ENCODE measurements around the gene ECHS1.
A peak's percentile ranks its signal among the peaks of the same experiment; 100 is the strongest.

Gene ECHS1

DNA sequence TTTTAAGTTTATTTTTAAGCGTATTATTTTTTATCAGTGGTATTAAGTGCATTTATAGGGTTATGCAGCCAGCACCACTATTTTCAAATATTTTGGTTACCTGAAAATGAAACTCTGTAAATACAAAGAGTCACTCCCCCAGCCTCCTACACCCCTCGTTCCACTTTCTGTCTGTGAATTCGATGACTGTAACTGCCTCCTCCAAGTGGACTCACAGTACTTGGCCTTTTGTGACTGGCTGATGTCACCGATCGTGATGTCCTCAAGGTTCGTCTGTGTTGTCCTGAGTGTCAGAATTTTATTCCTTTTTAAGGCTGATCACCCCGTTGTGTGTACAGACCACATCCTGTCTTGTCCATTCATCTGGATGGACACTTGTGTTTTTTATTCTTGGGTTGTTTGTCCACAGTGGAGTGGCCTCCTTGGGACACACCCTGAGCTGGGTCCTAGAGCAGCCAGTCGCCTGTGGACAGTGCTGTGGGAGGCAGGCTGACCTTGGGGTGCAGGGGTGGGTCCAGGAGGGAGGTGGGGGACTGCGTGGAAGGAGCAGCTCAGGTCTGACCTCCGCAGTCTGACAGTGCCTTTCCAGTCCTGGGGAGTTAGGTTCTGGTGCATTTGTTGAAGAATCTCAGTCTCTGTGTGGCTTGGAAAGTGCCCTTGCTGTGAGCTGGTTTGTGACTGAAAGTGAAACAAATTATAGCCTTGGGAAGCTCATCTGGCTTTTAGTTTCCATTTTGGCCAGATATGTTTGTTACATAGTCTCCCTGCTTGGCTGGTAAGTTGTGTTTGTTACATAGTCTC is 27.7 kb upstream of the ECHS1 start:
- TF ChIP-seq, protein P1, sequence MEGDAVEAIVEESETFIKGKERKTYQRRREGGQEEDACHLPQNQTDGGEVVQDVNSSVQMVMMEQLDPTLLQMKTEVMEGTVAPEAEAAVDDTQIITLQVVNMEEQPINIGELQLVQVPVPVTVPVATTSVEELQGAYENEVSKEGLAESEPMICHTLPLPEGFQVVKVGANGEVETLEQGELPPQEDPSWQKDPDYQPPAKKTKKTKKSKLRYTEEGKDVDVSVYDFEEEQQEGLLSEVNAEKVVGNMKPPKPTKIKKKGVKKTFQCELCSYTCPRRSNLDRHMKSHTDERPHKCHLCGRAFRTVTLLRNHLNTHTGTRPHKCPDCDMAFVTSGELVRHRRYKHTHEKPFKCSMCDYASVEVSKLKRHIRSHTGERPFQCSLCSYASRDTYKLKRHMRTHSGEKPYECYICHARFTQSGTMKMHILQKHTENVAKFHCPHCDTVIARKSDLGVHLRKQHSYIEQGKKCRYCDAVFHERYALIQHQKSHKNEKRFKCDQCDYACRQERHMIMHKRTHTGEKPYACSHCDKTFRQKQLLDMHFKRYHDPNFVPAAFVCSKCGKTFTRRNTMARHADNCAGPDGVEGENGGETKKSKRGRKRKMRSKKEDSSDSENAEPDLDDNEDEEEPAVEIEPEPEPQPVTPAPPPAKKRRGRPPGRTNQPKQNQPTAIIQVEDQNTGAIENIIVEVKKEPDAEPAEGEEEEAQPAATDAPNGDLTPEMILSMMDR (IDR thresholded peaks at IDR 0.05; ENCODE audit: control extremely low read depth, extremely low read depth, low read depth, missing control alignments): no peak
- CTCF ChIA-PET: interaction anchor here (0.8 to 1.6 kb wide), 4 partner anchors 12 to 71 kb away, joined by 3 to 6 read pairs (median 4); no protein-coding TSS in a partner anchor
- POLR2A ChIA-PET: no interaction called here
- peak; percentile 64 for DNase-seq (ENCODE audit: extremely low spot score)

DNA sequence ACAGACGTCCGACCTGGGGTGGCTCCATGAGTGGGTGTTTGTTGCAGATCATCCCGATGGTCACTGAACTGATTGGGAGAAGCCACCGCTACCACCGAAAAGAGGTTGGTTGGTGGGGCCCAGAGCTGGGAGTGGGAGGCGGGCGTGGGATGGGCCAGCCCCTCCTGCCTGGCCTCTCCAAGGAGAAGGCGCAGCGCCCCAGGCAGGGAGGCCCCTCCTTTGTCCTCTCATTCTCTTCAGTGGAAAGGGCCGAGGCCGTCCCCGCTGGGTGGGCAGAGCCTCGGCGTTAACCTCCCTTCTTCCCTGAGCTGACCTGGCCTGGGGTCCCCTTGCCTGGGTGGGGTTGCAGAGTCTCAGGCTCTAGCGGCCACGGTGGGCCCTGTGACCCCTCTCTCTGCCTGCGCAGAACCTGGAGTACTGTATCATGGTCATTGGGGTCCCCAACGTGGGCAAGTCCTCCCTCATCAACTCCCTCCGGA is 26.0 kb upstream of the ECHS1 start:
- CTCF ChIA-PET: interaction anchor here (1.0 to 1.2 kb wide), 2 partner anchors 8 to 22 kb away, joined by 3 read pairs; no protein-coding TSS in a partner anchor
- TF ChIP-seq, protein P1 (IDR thresholded peaks at IDR 0.05; ENCODE audit: control extremely low read depth, extremely low read depth, low read depth, missing control alignments): no peak

DNA sequence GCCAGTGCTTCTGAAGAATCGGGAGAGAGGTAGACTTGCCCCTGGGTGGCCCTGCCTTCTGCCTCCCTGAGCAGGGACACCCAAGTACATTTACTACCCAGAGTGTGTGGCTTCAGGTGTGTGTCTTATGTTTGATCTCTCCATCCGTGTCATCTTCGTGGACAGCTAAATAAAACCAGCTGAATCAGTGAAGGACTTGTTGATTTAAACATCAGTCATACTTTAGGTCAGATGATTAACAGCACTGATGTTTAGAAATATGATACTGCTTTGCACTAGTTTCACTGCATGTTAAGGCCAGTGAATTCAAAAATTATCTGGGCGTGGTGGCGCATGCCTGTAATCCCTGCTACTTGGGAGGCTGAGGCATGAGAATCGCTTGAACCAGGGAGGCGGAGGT is 24.8 kb upstream of the ECHS1 start:
- POLR2A ChIA-PET: no interaction called here
- TF ChIP-seq, protein P1 (IDR thresholded peaks at IDR 0.05; ENCODE audit: control extremely low read depth, extremely low read depth, low read depth, missing control alignments): no peak
- CTCF ChIA-PET: interaction anchor here (1.0 kb wide), 1 partner anchor 21 kb away, joined by 3 read pairs; no protein-coding TSS in a partner anchor
- DNase-seq (ENCODE audit: extremely low spot score): no peak

More for the DNA sequence above, 26.0 kb upstream of the ECHS1 start:
- DNase-seq (ENCODE audit: extremely low spot score): no peak
- POLR2A ChIA-PET: no interaction called here

DNA sequence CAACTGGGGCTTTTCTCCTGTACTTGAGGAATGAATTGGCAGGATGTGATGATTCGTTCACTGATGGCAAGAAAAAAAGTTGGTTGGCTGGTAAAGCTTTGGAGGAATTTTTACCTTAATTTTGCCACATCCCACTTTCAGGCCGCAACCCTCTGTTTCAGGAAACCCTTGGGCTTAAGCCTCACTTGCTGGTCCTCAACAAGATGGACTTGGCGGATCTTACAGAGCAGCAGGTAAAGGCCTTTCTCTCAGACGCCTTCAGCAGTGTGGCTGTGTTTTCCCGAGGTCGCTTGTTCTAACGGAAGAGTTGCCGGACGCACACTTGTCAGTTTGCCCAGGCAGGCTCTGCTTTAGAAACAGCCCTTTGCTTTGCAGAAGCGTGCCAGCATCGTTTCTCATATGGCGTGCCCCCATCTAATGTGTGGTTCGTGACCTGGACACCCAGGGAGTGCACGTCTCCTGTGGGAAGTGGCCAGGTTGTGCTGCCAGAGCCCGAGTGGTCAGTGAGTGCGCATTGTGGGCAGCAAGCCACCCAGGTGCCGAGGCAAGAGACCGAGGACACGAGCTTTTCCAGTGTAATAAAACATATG is 23.0 kb upstream of the ECHS1 start:
- CTCF ChIA-PET: no interaction called here
- no peak for DNase-seq (ENCODE audit: extremely low spot score)
- TF ChIP-seq, protein P1 (IDR thresholded peaks at IDR 0.05; ENCODE audit: control extremely low read depth, extremely low read depth, low read depth, missing control alignments): no peak
- POLR2A ChIA-PET: no interaction called here

DNA sequence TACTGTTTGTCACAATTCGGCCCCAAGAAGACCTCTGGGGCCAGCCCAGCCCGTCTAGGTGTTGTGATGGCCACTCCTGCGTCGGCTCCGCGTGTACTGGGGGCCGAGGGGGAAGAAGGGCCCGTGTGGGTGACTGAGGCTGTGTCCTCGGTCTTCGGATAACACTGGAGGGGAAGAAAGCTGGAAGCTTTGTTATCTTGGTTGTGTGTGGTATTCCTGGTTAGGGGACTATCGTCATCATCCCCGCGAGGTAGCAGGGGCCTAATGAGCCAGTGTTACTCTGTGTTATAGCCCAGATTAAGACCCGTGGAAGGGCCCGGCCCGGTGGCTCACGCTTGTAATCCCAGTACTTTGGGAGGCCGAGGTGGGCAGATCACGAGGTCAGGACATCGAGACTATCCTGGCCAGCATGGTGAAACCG is 21.7 kb upstream of the ECHS1 start:
- TF ChIP-seq, protein P1 (IDR thresholded peaks at IDR 0.05; ENCODE audit: control extremely low read depth, extremely low read depth, low read depth, missing control alignments): no peak
- no peak for DNase-seq (ENCODE audit: extremely low spot score)
- ChIA-PET POLR2A (no interaction called here), CTCF (no interaction called here)

DNA sequence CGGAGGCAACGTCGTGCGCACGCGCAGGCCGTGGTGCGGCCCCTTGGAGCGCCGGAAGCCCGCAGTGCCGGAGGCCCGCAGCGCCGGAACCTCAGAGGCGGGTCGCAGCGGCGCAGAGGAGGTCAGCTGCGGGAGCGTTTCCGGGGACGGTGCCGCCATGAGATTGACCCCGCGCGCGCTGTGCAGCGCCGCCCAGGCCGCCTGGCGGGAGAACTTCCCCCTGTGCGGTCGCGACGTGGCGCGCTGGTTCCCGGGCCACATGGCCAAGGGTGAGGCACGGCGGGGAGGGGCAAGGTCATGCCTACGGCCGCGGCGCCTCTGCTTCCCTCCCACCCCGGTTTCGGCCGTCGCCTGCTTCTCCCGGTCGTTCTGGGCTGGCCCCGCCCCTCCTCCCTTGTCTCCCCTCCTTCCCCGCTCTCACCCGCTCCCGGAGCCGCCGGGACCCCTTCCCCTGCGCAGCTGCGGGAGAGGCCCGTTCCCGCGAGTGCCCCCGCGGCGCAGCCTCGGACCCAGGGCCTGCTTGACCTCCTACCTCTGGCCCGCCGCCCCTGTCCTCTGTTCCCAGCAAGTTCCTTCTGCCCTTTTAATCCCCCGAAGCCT is 21.0 kb upstream of the ECHS1 start, which contains the start of gene MTG1:
TSS of gene MTG1 (plus strand) at position 94 of the 600 bp plus-strand sequence. CDS start at position 158, 64 bp downstream.
- CTCF ChIA-PET: no interaction called here
- TF ChIP-seq, protein P1 (IDR thresholded peaks at IDR 0.05; ENCODE audit: control extremely low read depth, extremely low read depth, low read depth, missing control alignments): peak; percentile 4
- POLR2A ChIA-PET: no interaction called here
- DNase-seq (ENCODE audit: extremely low spot score): peak; percentile 96

Data from GM10248 (cell line).